Type B pancreatic cell (in vitro differentiated cells): ENCODE results near the gene STX3. TPM values are rescaled to one million over a fixed set of nuclear protein-coding genes. Genes with fewer than 3 reads are reported as not detected.
"Not testable (repeated sequence)": the region's sequence is repeated elsewhere in the genome, so short reads cannot be mapped to it uniquely, and the experiment has no call there.

Source experiments
- DNase-seq: peaks from one replicate; pipeline ENCODE4 v3.0.0; 2021; ENCODE audit warnings: mixed read lengths; ENCODE audit not compliant: unreplicated experiment; ENCODE audit errors: extremely low spot score
- H3K27ac Mint-ChIP-seq: 2 replicates; pipeline ENCODE4 v1.8.0; 2021; ENCODE audit warnings: mild to moderate bottlenecking, mixed read lengths
- H3K27me3 Mint-ChIP-seq: 2 replicates; pipeline ENCODE4 v1.8.0; 2021; ENCODE audit warnings: mixed read lengths
- H3K36me3 Mint-ChIP-seq: 2 replicates; pipeline ENCODE4 v1.8.0; 2021; ENCODE audit warnings: mixed read lengths
- H3K4me1 Mint-ChIP-seq: one replicate; pipeline ENCODE4 v1.8.0; 2021; ENCODE audit warnings: mixed read lengths; ENCODE audit not compliant: unreplicated experiment
- H3K4me3 Mint-ChIP-seq: 2 replicates; pipeline ENCODE4 v1.8.0; 2021; ENCODE audit warnings: mild to moderate bottlenecking, mixed read lengths
- H3K9me3 Mint-ChIP-seq: 2 replicates; pipeline ENCODE4 v1.8.0; 2021; ENCODE audit warnings: mixed read lengths
- total RNA-seq: library from RNA; stranded (reverse); gene quantifications from 2 replicates; pipeline ENCODE4 v1.2.1, GENCODE V29; 2021; ENCODE audit warnings: low replicate concordance
- TF ChIP-seq, protein P1 (sequence below): fragments of 200-600 bp; sonication (generic); conservative IDR thresholded peaks from 2 replicates; pipeline ENCODE4 v1.5.0; 2021; ENCODE audit warnings: antibody characterized with exemption, mild to moderate bottlenecking

STX3 gene
- total RNA-seq, 1 donor from 2014 or later = 44.6 TPM

DNA sequence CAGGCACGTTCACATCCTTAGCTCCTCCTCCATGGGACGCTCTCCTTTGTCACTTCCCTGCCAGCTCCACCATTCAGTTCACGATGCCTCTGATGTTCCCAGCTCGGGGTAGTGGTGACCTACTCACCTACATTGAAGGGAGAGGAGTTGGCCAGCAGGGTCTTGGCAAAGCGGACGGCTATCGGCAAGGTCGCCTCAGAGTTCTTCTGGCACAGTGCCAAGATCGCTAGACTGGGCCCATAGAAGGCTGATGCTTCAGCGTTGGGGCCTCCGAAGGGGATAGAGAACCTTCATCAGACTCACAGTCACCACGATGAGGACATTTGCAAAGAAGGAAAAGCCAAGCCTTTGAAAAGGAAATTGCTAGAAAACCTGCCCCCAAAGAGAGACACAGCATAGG lies 87.1 kb downstream of the STX3 start:
- Mint-ChIP-seq H3K4me1 (no peaks in the 10 kb centered on the region), H3K27me3 (peaks cover 3% of the 10 kb centered on the region), H3K4me3 (no peak overlapping the region), H3K9me3 (no peaks in the 10 kb centered on the region), H3K27ac (no peak overlapping the region), H3K36me3 (no peaks in the 10 kb centered on the region)
- TF ChIP-seq, protein P1, sequence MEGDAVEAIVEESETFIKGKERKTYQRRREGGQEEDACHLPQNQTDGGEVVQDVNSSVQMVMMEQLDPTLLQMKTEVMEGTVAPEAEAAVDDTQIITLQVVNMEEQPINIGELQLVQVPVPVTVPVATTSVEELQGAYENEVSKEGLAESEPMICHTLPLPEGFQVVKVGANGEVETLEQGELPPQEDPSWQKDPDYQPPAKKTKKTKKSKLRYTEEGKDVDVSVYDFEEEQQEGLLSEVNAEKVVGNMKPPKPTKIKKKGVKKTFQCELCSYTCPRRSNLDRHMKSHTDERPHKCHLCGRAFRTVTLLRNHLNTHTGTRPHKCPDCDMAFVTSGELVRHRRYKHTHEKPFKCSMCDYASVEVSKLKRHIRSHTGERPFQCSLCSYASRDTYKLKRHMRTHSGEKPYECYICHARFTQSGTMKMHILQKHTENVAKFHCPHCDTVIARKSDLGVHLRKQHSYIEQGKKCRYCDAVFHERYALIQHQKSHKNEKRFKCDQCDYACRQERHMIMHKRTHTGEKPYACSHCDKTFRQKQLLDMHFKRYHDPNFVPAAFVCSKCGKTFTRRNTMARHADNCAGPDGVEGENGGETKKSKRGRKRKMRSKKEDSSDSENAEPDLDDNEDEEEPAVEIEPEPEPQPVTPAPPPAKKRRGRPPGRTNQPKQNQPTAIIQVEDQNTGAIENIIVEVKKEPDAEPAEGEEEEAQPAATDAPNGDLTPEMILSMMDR = no peak
- DNase-seq = no peak

DNA sequence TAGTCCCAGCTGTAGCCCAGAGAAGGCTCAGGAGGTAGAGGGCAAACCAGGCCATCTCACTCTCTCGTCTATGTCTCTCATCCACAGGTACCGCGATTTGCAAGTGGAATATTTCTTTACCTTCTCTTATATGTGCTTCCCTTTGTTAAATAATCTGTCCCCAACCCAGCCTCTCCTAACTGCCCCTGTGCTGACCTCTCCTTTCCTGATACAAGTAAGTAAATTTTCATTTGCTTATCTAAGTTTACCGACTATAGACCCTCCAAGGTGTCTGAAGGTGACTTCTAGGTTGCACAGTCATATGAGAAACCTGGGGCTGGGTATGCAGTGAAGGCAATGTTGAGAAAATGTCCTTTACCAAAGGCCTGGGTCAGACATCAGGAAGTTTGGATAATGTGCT lies 90.2 kb downstream of the STX3 start, which contains the start of gene CBLIF:
TSS of gene CBLIF (minus strand) at position 101 of the 400 bp plus-strand sequence. CDS start at position 55, 46 bp downstream.
- Mint-ChIP-seq H3K4me1 (peaks cover 4% of the 10 kb centered on the region), H3K27ac (peak within 1 kb of the TSS; percentile 15), H3K4me3 (no peak within 1 kb of the TSS), H3K9me3 (no peaks in the 10 kb centered on the region), H3K36me3 (no peaks in the 10 kb centered on the region), H3K27me3 (peaks cover 3% of the 10 kb centered on the region)
- no peak for DNase-seq
- TF ChIP-seq, protein P1 = no peak

DNA sequence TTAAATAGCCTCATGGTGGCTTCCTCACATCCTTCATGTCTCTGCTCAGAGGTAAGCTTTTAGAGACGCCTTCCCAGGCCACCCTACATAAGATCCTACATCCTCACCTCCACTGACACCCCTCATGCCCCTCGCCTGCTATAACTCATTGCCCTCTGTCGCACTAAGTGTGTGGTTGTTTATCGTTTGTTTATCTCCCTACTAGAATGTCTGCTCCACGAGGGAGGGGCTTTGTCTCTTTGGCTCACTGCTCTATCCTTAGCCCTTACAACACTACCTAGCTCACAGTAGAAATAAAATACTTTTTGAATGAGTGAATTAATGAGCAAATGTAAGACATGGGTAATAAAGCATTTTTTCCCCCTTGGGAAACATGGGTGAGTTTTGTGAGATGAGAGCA lies 91.4 kb downstream of the STX3 start:
- TF ChIP-seq, protein P1 = no peak
- peaks cover 4% of the 10 kb centered on the region for H3K4me1 Mint-ChIP-seq
- no peaks in the 10 kb centered on the region for H3K9me3 Mint-ChIP-seq
- H3K36me3 Mint-ChIP-seq = no peaks in the 10 kb centered on the region
- H3K27me3 Mint-ChIP-seq = peaks cover 3% of the 10 kb centered on the region
- H3K4me3 Mint-ChIP-seq = no peak overlapping the region
- DNase-seq = no peak
- H3K27ac Mint-ChIP-seq = no peak overlapping the region

DNA sequence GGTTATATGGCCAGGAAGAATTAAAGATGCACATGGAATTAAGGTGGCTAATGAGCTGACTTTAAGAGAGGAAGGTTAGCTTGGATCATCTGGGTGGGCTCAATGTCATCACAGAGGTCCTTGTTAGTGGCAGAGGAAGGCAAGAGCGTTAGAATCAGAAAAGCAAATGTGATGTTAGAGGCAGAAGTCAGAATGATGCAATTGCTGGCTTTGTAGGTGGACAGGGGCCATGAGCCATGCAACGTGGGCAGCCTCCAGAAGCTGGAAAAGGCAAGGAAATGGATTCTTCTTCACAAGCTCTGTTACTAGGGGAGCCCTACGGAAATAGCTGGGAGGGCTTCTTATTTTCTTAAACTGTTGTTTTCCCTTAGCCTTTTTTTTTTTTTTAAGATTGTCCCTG lies 92.5 kb downstream of the STX3 start:
- no peak overlapping the region for H3K27ac Mint-ChIP-seq
- peaks cover 3% of the 10 kb centered on the region for H3K27me3 Mint-ChIP-seq
- TF ChIP-seq, protein P1 = no peak
- H3K4me1 Mint-ChIP-seq = peaks cover 4% of the 10 kb centered on the region
- H3K4me3 Mint-ChIP-seq = no peak overlapping the region
- H3K9me3 Mint-ChIP-seq = no peaks in the 10 kb centered on the region
- no peaks in the 10 kb centered on the region for H3K36me3 Mint-ChIP-seq
- DNase-seq = no peak

DNA sequence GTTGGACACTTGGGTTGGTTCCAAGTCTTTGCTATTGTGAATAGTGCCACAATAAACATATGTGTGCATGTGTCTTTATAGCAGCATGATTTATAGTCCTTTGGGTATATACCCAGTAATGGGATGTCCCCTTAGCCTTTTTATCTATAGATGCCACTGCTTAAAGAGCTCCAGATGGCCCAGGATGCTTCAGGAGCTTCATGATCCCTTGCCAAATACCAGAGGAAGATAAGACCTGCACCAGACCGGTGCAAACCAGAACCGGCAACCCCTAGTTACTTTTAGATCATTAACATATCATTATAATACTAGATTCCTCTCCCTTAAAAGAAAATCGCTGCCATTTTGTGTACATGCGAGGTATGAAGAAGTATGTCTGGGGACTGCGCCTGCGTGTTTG lies 93.3 kb downstream of the STX3 start:
- not testable (repeated sequence) for H3K27me3 Mint-ChIP-seq, H3K4me1 Mint-ChIP-seq, DNase-seq, H3K9me3 Mint-ChIP-seq, H3K27ac Mint-ChIP-seq, H3K36me3 Mint-ChIP-seq, H3K4me3 Mint-ChIP-seq

DNA sequence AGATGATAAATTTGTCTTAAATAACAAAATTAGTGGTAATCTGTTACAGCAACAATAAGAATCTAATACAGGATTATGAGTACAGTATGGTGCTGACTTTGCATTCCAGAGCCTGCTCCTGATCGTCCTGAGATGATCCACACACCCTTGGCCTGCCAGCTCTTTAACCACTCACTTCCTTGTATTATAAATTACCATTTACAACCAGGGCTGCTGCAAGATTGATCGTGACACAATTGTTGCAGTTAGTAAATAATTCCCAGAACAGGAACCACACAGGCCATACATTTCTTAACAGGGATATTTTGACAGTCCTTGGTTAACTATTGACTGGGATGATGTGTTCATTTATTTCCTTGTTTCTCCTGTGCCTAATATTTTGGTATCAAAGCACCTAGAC lies 94.0 kb downstream of the STX3 start:
- Mint-ChIP-seq H3K36me3 (no peaks in the 10 kb centered on the region), H3K4me1 (peaks cover 4% of the 10 kb centered on the region), H3K9me3 (no peaks in the 10 kb centered on the region), H3K4me3 (no peak overlapping the region), H3K27ac (peak overlapping the region; percentile 16), H3K27me3 (peaks cover 3% of the 10 kb centered on the region)
- TF ChIP-seq, protein P1 = no peak
- DNase-seq = no peak

DNA sequence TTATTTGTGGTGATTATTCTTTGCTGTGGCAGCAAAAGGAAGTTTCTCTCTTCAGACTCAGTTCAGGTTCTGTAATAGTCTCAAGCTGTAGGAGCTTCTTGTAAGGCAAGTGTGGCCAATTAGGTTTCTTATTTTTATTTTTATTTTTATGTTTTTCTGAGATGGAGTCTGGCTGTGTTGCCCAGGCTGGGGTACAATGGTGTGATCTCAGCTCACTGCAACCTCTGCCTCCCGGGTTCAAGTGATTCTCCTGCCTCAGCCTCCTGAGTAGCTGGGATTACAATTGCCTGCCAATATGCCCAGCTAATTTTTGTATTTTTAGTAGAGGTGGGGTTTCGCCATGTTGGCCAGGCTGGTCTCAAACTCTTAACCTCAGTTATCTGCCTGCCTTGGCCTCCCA lies 94.4 kb downstream of the STX3 start:
- not testable (repeated sequence) for H3K4me3 Mint-ChIP-seq

DNA sequence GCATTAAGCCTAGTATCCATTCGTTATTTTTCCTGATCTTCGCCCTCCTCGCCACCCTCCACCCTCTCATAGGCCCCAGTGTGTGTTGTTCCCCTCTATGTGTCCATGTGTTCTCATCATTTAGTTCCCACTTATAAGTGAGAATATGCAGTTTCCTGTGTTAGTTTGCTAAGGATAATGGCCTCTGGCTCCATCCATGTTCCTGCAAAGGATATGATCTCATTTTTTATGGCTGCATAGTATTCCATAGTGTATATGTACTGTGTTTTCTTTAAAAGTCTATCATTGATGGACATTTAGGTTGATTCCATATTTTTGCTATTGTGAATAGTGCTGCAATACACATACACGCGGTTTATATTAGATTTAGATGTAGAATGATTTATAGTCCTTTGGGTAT lies 96.2 kb downstream of the STX3 start:
- H3K27ac Mint-ChIP-seq, H3K4me3 Mint-ChIP-seq, DNase-seq, H3K4me1 Mint-ChIP-seq, H3K9me3 Mint-ChIP-seq, H3K36me3 Mint-ChIP-seq, H3K27me3 Mint-ChIP-seq: not testable (repeated sequence)

More for the DNA sequence above, 94.4 kb downstream of the STX3 start:
- DNase-seq, H3K27ac Mint-ChIP-seq, H3K9me3 Mint-ChIP-seq, H3K27me3 Mint-ChIP-seq, H3K4me1 Mint-ChIP-seq, H3K36me3 Mint-ChIP-seq: not testable (repeated sequence)
